HepG2 (cell line): ENCODE results near the gene PLEKHH1.

Experiments used
- HNRNPK ChIP-seq: fragments of 200-400 bp; formaldehyde crosslinking; IDR thresholded peaks from 2 replicates; pipeline ENCODE4 v1.6.1; 2018; ENCODE audit warnings: low read length, low read depth, moderate library complexity, mild to moderate bottlenecking; ENCODE audit not compliant: poor library complexity, severe bottlenecking
- NFYB ChIP-seq: sonication (generic); formaldehyde crosslinking; IDR thresholded peaks from 2 replicates; pipeline ENCODE4 v1.4.0; 2020; ENCODE audit warnings: missing genetic modification reagents
- PRPF4 ChIP-seq: fragments of 200-400 bp; formaldehyde crosslinking; IDR thresholded peaks from 2 replicates; pipeline ENCODE4 v1.6.1; 2016; ENCODE audit warnings: low read length, low read depth; ENCODE audit not compliant: poor library complexity, severe bottlenecking
- REXO4 ChIP-seq: sonication (generic); formaldehyde crosslinking; IDR thresholded peaks from 2 replicates; pipeline ENCODE4 v1.8.0; 2022; ENCODE audit warnings: missing genetic modification reagents, mild to moderate bottlenecking, borderline replicate concordance
- SMAD9 ChIP-seq: sonication (generic); formaldehyde crosslinking; IDR thresholded peaks from 2 replicates; pipeline ENCODE4 v1.5.1; 2020; ENCODE audit warnings: mild to moderate bottlenecking, missing genetic modification reagents
- ZFP36L1 ChIP-seq: sonication (generic); formaldehyde crosslinking; IDR thresholded peaks from 2 replicates; pipeline ENCODE4 v1.8.0; 2022; ENCODE audit warnings: mild to moderate bottlenecking, missing genetic modification reagents, moderate library complexity
- ZNF121 ChIP-seq: sonication (generic); formaldehyde crosslinking; IDR thresholded peaks from 2 replicates; pipeline ENCODE4 v1.5.0; 2020; ENCODE audit warnings: mild to moderate bottlenecking, missing genetic modification reagents
- ZNF766 ChIP-seq: sonication (generic); formaldehyde crosslinking; IDR thresholded peaks from 2 replicates; pipeline ENCODE4 v1.5.0; 2020; ENCODE audit warnings: missing genetic modification reagents, borderline replicate concordance
- ZNF775 ChIP-seq: sonication (generic); formaldehyde crosslinking; IDR thresholded peaks from 2 replicates; pipeline ENCODE4 v1.4.0; 2020; ENCODE audit warnings: missing genetic modification reagents, mild to moderate bottlenecking, moderate library complexity, borderline replicate concordance
- TF ChIP-seq, protein P1 (sequence below): IDR thresholded peaks from 2 replicates; pipeline ENCODE4 v1.6.1; 2016
- TF ChIP-seq, protein P2 (sequence below): sonication (generic); formaldehyde crosslinking; conservative IDR thresholded peaks from 2 replicates; pipeline ENCODE4 v1.8.0; 2022; ENCODE audit warnings: low read depth, missing genetic modification reagents

DNA sequence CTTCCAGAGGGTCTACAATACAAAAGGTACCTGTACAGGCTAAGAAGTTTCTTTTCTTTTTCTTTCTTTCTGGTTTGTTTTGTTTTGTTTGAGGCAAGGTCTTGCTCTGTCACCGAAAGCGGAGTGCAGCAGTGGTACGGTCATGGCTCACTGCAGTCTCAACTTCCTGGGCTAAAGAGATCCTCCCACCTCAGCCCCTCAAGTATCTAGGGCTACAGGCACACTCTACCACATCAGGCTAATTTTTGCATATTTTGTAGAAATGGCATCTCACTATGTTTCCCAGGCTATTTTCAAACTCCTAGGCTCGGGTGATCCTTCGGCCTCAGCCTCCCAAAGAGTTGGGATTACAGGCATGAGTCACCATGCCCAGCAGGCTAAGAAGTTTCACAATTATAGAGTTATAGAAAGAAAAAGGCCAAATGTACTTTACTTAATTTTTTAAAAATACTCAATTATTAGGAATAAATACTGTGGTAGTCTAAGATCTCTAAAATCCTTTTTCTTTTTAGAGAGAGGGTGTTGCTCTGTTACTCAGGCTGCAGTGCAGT is 70.0 kb downstream of the PLEKHH1 start:
- TF ChIP-seq, protein P1, sequence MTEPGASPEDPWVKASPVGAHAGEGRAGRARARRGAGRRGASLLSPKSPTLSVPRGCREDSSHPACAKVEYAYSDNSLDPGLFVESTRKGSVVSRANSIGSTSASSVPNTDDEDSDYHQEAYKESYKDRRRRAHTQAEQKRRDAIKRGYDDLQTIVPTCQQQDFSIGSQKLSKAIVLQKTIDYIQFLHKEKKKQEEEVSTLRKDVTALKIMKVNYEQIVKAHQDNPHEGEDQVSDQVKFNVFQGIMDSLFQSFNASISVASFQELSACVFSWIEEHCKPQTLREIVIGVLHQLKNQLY: no peak
- TF ChIP-seq ZFP36L1 (no peak), ZNF766 (CRISPR knock-in tag) (no peak), SMAD9 (CRISPR knock-in tag) (no peak), ZNF121 (CRISPR knock-in tag) (no peak), NFYB (CRISPR knock-in tag) (no peak), PRPF4 (no peak), REXO4 (no peak), HNRNPK (no peak), ZNF775 (CRISPR knock-in tag) (no peak)
- TF ChIP-seq, protein P2, sequence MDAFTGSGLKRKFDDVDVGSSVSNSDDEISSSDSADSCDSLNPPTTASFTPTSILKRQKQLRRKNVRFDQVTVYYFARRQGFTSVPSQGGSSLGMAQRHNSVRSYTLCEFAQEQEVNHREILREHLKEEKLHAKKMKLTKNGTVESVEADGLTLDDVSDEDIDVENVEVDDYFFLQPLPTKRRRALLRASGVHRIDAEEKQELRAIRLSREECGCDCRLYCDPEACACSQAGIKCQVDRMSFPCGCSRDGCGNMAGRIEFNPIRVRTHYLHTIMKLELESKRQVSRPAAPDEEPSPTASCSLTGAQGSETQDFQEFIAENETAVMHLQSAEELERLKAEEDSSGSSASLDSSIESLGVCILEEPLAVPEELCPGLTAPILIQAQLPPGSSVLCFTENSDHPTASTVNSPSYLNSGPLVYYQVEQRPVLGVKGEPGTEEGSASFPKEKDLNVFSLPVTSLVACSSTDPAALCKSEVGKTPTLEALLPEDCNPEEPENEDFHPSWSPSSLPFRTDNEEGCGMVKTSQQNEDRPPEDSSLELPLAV (CRISPR knock-in tag): no peak
